ENCODE results near the gene RSPH6A. TPM values are rescaled to one million over a fixed set of nuclear protein-coding genes. Genes with fewer than 3 reads are reported as not detected.

The RSPH6A gene
- total RNA-seq, 4 donors from 2014 or later: 0.30 TPM; not detected in 3

DNA sequence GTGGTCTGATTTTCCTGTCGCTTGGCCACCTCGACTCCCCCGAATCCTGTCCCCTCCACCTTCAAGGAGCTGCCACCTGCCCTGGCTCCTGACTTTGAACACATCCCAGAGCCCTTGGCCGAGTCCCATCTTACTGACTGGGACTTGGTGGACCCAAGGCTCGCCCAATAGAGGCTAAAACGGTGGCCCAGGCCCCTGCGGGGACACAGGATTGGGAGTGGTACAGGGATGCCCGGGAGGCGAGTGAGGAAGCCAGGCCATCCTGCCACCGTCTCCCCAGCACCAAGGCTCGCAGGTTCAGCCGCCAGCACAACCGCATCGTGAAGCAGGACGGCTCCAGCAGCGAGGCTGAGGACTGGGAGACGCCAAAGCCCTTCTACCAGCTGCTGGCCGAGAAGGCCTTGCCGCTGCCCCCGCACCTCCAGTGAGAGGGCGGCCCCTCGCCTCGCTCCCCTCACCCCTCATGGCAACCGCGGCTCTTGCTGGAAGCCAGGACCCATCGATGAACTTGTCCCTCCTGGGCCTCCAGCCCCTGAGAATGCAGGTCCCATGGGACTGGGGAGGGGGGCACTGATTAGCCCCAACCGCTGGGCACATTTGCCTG, 51.3 kb downstream of the RSPH6A start:
- 39 to 48% methylated on average over 16 to 27 of the region's 27 CpGs for WGBS, 2 donors
- H3K36me3 ChIP-seq: peaks cover 0 to 9% (median 0%) of the 10 kb centered on the region in 3 donors
- no peak for DNase-seq (ENCODE audit: low spot score in 2 of 2)
- peak overlapping the region in 3 of 4 donors; percentile 62 to 99 (median 97) for H3K27ac ChIP-seq
- no peaks in the 10 kb centered on the region for H3K9me3 ChIP-seq
- H3K27me3 ChIP-seq: no peaks in the 10 kb centered on the region
- no peak overlapping the region for H3K4me3 ChIP-seq
- TF ChIP-seq POLR2A (IDR thresholded peaks at IDR 0.05) (no peak), EP300 (IDR thresholded peaks at IDR 0.05) (no peak)
- TF ChIP-seq, protein P1, sequence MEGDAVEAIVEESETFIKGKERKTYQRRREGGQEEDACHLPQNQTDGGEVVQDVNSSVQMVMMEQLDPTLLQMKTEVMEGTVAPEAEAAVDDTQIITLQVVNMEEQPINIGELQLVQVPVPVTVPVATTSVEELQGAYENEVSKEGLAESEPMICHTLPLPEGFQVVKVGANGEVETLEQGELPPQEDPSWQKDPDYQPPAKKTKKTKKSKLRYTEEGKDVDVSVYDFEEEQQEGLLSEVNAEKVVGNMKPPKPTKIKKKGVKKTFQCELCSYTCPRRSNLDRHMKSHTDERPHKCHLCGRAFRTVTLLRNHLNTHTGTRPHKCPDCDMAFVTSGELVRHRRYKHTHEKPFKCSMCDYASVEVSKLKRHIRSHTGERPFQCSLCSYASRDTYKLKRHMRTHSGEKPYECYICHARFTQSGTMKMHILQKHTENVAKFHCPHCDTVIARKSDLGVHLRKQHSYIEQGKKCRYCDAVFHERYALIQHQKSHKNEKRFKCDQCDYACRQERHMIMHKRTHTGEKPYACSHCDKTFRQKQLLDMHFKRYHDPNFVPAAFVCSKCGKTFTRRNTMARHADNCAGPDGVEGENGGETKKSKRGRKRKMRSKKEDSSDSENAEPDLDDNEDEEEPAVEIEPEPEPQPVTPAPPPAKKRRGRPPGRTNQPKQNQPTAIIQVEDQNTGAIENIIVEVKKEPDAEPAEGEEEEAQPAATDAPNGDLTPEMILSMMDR (IDR thresholded peaks at IDR 0.05): no peak
- peaks cover 0 to 41% (median 31%) of the 10 kb centered on the region in 4 donors for H3K4me1 ChIP-seq

DNA sequence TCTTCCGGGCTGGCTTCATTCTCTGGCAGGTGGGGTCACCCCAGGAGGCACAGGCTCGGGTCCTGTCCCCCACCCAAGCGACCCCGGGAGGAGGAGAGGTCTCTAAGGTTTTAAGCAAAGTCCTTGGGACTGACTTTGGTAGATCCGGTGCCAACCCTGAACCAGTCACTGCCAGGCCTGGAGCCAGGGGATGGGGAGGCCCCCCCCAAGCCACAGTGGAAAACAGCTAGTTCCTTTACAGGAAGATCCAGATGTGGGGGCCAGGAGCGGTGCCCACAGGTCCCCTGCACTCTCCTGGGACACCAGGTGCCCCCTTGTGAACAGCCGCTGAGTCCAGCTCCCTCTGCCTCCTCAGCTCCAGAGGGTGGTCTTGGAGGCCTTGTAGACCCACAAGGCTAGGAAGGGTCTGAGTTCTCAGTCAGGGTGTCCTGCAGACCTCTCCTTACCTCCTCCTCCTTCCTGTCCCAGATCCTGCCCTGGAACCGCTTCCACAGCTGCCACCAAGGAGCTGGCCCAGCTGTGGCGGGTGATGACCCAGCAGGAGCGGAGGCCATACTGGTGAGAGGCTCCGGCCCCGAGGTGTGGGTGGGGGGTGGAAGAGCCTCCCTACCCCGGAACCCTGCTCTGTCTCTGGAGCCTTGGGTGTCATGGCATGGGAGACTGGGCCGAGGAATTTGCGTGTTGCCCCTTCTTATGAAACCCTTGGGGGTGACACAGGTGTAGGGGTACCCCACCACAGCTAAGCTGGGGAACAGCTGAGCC, 52.1 kb downstream of the RSPH6A start:
- WGBS, 2 donors: 82 to 87% methylated on average over 12 to 15 of the region's 15 CpGs
- peaks cover 0 to 9% (median 0%) of the 10 kb centered on the region in 3 donors for H3K36me3 ChIP-seq
- no peak for TF ChIP-seq EP300 (IDR thresholded peaks at IDR 0.05)
- TF ChIP-seq, protein P1 (IDR thresholded peaks at IDR 0.05): no peak
- no peak for TF ChIP-seq POLR2A (IDR thresholded peaks at IDR 0.05)
- H3K27ac ChIP-seq: peak overlapping the region in 1 of 4 donors; percentile 97
- DNase-seq (ENCODE audit: low spot score in 2 of 2): no peak
- H3K9me3 ChIP-seq: no peaks in the 10 kb centered on the region
- peaks cover 0 to 41% (median 31%) of the 10 kb centered on the region in 4 donors for H3K4me1 ChIP-seq
- H3K27me3 ChIP-seq: no peaks in the 10 kb centered on the region
- H3K4me3 ChIP-seq: no peak overlapping the region

GRCh38 chr19:45761714-45762113, 53.4 kb downstream of the RSPH6A start:
- no peak overlapping the region for H3K4me3 ChIP-seq
- H3K4me1 ChIP-seq: peaks cover 0 to 34% (median 27%) of the 10 kb centered on the region in 4 donors
- no peak for DNase-seq (ENCODE audit: low spot score in 2 of 2)
- H3K27me3 ChIP-seq: no peaks in the 10 kb centered on the region
- H3K9me3 ChIP-seq: no peaks in the 10 kb centered on the region
- WGBS, 2 donors: 74 to 87% methylated on average over 13 to 16 of the region's 17 CpGs
- TF ChIP-seq, protein P1 (IDR thresholded peaks at IDR 0.05): no peak
- TF ChIP-seq EP300 (IDR thresholded peaks at IDR 0.05): no peak
- TF ChIP-seq POLR2A (IDR thresholded peaks at IDR 0.05): no peak
- no peak overlapping the region for H3K27ac ChIP-seq
- H3K36me3 ChIP-seq: peaks cover 0 to 9% (median 0%) of the 10 kb centered on the region in 3 donors

GRCh38 chr19:45758921-45759320, 56.2 kb downstream of the RSPH6A start:
- whole genome bisulfite sequencing, 2 donors: 83 to 90% methylated on average over 7 to 9 of the region's 9 CpGs
- no peaks in the 10 kb centered on the region for H3K27me3 ChIP-seq
- no peak overlapping the region for H3K4me3 ChIP-seq
- H3K4me1 ChIP-seq: peaks cover 0 to 6% (median 3%) of the 10 kb centered on the region in 4 donors
- no peaks in the 10 kb centered on the region for H3K36me3 ChIP-seq
- DNase-seq (ENCODE audit: low spot score in 2 of 2): no peak
- TF ChIP-seq EP300 (IDR thresholded peaks at IDR 0.05): no peak
- no peak for TF ChIP-seq POLR2A (IDR thresholded peaks at IDR 0.05)
- TF ChIP-seq, protein P1 (IDR thresholded peaks at IDR 0.05): no peak
- no peaks in the 10 kb centered on the region for H3K9me3 ChIP-seq
- H3K27ac ChIP-seq: no peak overlapping the region

DNA sequence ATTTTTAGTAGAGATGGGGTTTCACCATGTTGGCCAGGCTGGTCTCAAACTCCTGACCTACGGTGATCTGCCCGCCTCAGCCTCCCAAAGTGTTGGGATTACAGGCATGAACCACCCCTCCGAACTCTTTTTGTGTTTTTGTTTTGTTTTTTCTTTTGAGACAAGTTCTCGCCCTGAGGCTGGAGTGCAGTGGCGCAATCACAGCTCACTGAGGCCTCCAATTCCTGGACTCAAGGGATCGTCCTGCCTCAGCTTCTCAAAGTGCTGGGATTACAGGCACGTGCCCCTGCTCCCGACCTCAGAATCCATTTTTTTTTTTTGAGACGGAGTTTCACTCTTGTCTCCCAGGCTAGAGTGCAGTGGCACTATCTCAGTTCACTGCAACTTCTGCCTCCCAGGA, 57.4 kb downstream of the RSPH6A start:
- Histone ChIP-seq H3K9me3 (no peaks in the 10 kb centered on the region), H3K4me3 (no peak overlapping the region), H3K27ac (no peak overlapping the region), H3K4me1 (no peaks in the 10 kb centered on the region), H3K36me3 (no peaks in the 10 kb centered on the region), H3K27me3 (no peaks in the 10 kb centered on the region)
- DNase-seq (ENCODE audit: low spot score in 2 of 2): no peak
- 75 to 76% methylated on average over 9 of the region's 9 CpGs for WGBS, 2 donors
- TF ChIP-seq EP300 (IDR thresholded peaks at IDR 0.05): no peak
- TF ChIP-seq, protein P1 (IDR thresholded peaks at IDR 0.05): no peak
- no peak for TF ChIP-seq POLR2A (IDR thresholded peaks at IDR 0.05)
